NCI-H2196 (cell line): ENCODE results near the gene MTRR.

Experiments used
- DNase-seq: peaks from one replicate; lab custom pipeline; 2025; ENCODE audit not compliant: unreplicated experiment; lab: John Stamatoyannopoulos, UW

Gene MTRR

DNA sequence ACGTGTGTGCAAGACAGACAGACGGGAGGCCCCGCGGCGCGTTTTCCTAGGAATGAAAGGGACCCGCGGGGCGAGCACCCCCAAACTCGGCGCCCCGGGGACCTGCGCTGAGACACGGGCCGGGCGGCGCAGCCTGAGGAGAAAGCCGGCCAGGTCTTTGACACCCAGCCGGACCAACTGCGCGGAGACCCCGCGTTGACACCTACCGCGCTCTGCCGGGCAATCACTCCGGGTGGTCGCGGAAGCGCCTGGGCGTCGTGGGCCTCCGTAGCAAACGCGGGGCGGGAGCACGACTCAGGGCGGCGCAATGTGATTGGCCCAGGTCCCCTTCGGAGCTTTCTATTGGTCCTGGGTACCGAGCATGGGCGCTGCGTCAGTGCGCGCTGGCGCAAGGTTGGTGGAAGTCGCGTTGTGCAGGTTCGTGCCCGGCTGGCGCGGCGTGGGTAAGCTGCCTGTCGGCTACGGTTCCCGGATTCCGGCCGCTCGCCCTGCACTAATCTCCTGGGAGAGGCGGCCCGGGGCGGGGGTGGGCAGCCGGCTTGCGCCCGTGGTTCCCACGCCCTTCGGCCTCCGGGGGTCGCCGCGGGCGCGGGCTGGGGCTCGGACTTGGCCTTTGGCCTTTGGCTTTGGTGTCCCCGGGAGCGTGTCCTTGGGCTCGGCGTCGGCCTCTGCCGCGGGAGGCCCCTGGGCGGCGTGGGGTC is at the start of gene MTRR, which contains the start of gene FASTKD3:
MTRR (plus strand) TSS at position 376 of the 701 bp plus-strand sequence. CDS start 1,647 bp downstream, outside the sequence.
FASTKD3 (minus strand) TSS at position 259 of the 701 bp plus-strand sequence. CDS start 948 bp downstream, outside the sequence.
- DNase-seq = peak; percentile 89

GRCh38 chr5:7822449-7822848 is 46.5 kb upstream of the MTRR start:
- DNase-seq = no peak

DNA sequence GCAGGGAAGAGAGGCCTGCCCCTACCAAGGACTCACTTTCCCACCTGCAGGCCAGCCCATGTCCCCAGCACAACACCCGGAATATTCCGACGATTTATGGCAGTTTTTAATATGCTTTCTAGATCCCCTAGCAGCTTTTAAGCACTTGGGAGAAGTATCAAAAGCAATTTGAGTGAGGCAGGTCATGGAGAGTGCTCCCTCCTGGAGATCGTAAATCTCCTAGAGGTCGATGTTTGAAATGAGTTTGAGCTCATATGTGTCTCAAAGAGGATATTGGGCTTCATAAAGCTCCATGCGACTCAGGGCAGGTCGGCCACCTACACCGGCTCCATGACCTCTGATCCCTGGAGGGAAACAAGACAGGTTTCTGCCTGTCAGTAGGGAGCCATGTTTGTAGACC is 45.4 kb upstream of the MTRR start:
- no peak for DNase-seq

DNA sequence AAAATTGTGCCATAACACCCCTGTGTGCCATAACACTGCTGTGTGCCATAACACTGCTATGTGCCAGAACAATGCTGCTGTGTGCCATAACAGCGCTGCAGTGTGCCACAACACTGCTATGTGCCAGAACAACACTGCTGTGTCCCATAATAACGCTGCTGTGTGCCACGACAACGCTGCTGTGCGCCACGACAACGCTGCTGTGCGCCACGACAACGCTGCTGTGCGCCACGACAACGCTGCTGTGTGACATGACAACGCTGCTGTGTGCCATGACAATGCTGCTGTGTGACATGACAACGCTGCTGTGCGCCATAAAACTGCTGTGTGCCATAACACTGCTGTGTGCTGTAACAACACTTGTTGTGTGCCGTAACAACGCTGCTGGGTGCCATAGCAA is 44.0 kb upstream of the MTRR start:
- DNase-seq = no peak

GRCh38 chr5:7825630-7826029 is 43.3 kb upstream of the MTRR start:
- no peak for DNase-seq

- DNase-seq = no peak
Observed at GRCh38 chr5:7827610-7828009, 41.3 kb upstream of the MTRR start.

GRCh38 chr5:7828269-7828668 is 40.7 kb upstream of the MTRR start:
- DNase-seq = no peak

GRCh38 chr5:7834982-7835381 is 34.0 kb upstream of the MTRR start:
- no peak for DNase-seq

GRCh38 chr5:7837403-7837802 is 31.5 kb upstream of the MTRR start:
- DNase-seq = no peak

- DNase-seq = no peak
Observed at GRCh38 chr5:7842531-7842930, 26.4 kb upstream of the MTRR start.

GRCh38 chr5:7844901-7845300 is 24.0 kb upstream of the MTRR start:
- no peak for DNase-seq

- no peak for DNase-seq
Observed at GRCh38 chr5:7845557-7845956, 23.4 kb upstream of the MTRR start.

DNA sequence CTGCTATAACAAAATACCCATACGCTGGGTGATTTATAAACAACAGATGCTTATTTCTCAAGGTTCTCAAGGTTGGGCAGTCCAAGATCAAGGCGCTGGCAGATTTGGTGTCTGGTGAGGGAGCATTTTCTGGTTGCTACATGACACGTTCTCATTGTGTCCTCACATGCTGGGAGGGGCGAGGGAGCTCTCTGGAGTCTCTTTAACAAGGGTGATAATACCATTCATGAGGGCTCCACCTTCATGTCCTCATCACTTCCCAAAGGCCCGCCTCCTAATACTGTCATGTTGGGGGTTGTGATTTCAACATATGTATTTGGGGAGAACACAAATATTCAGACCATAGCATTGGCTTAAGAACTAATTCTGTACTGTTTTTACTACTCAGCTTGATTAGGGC is 22.6 kb upstream of the MTRR start:
- DNase-seq = no peak

DNA sequence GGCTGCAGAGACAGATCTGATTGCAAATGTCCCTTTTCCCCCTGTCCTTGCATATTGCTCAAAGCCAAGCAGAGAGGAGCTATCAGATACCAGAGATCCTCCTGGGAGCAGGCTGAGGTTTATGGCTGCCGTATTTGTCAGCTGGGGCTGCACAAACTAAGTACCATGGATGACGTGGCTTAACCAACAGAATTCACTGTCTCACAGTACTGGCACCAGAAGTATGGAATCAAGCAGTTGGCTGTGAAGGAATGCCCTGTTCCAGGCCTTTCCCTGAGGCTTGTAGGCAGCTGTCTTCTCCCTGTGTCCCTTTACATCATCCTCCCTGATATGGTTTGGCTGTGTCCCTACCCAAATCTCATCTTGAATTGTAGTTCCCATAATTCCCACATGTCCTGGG is 20.7 kb upstream of the MTRR start:
- DNase-seq = no peak

DNA sequence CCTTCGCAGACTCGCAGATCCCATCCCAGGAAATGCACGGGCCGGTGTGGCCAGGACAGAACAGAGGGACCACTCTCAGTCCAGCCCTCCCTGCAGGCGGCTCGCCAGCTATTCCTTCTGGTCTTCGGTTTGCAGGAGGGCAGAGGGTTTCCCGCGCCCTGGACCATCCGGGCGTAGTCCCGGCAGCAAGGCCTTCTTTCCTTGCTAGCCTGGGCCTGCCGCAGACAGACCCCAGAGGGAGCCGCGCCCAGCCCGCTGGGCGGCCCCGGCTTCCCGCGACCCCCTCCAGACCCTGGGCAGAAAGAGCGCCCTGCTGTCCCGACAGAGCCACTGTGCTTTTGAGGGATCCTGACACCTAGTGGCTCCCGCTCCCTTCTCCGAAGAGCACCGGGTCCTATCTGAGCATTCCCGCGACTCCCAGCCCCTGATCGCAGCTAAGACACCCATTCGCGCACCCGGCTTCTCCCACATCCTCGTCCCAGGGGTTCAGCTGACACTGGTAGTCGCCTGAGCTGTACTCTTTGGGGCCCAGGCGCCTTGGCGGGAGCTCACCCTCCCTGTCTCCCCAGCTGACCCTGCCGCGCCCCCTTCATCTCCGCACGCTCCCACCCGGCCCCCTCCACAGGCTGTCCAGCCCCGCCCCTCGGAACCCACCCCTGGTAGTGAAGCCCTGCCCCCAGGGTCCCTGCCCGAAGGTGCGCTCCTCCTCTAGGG is 19.1 kb upstream of the MTRR start:
- no peak for DNase-seq

DNA sequence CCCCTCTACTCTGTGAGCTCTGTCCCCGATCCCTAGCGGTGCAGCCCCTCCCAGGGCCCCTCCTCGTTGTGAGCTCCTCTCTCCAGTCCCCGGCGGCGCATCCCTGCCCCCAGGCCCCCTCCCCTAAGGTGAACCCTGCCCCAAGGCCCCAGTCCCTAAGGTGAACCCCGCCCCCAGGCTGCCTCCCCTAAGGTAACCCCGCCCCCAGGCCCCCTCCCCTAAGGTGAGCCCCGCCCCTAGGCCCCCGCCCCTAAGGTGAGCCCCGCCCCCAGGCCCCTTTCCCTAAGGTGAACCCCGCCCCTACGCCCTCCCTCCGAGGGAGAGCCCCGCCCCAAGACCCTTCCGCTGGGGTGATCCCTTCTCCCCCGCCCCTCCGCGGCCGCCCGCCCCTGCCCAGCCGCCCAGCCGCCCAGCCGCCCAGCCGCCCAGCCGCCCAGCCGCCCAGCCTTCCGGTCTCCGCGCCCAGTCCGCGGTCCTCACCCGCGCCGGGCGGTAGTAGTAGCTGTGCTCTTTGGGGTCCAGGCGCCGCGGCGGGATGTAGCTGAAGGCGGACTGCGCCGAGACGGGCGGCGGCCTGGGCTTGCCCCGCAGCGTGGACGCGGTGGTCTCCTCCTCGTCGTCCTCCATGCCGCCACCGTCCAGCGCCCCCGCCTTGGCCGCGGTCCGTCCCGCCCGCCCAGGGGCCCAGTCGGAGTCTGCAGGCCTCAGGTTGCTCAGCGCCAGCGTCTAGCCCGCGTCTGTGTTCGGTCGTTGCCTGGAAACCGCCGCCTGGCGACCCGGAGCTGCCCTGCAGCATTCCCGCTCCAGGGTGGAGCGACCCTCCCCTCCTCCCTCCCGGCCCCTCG is 18.3 kb upstream of the MTRR start, which contains the start of gene CFAP90:
CFAP90 (minus strand) TSS at position 739 of the 845 bp plus-strand sequence; CDS start at position 627, 112 bp downstream.
- DNase-seq = no peak

DNA sequence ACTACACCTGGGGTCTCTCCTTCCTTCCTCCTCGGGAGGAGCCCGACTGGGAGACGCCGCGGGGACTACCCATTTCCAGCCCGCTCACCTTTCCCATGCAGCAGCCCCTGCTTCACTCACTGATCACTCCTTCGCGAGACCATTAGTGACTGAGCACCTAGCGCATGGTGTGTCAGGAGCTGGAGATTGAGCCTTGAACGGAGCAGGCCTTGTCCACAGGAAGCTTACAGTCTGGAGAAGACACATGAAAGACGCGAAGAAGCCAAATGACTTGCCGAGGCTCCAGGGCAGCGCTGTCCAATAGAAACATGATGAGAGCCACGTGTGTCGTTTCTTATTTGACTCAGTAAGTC is 17.7 kb upstream of the MTRR start:
- DNase-seq = no peak

DNA sequence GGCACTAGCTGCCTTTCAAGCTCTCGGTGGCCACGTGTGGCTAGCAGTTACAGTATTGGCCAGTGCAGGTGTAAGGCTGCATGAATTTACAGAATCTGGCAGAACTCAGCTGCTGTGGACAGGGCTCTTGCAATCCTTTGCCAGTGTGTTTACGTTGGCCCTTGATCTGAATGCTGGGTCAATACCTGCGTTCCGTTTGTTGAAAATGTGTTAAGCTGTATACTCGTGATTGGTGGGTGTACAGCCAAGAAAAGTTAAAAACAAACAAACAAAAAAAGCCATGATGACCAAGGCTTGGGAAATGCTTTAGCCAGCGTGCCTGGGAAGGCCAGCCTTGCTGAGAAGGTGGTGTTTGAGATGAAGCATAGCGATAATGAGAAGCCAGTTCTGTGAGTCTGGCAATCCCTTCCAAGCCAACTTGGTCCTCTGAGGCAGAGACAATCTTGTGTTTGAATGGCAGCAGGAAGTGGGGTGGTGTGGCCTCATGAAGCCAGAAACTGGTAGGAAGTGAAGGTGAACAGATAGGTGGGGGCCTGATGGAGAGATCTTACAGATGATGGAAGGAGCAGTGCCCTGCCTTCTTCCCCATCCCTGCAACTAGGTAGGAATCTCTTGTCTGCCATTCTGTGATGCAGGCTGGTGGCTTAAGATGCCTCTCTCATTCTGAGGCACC is 17.2 kb upstream of the MTRR start:
- DNase-seq = no peak

DNA sequence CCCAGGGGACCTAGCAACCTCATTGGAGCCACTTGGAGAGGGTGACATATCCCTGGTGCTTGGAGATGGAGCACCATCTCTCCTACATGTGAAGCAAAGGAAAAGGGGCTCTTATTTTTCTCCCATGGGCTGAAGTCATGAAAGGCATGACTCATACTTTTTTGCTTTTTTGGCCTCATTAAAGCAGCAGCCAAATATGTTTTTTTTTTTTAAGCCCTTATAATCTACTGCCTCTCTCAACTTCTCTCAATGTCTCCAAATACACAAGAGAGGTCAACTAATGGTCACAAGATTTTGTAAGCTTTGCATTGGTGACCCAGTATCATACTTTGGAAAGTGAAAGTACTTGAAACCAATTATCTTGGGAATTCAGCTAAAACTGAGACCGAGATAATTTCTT is 16.4 kb upstream of the MTRR start:
- DNase-seq = no peak

DNA sequence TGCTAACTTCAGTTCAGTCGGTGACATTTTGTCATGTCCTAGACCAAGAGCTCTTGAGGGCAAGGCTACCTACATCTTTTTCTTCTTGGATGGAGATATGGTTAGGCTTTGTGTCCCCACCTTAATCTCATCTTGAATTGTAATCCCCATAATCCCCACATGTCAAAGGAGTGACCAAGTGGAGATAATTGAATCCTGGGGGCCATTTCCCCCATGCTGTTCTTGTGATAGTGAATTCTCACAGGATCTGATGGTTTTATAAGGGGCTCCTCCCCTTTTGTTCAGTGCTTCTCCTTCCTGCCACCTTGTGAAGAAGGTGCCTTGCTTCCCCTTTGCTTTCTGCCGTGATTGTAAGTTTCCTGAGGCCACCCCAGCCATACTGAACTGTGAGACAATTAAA is 16.0 kb upstream of the MTRR start:
- no peak for DNase-seq

DNA sequence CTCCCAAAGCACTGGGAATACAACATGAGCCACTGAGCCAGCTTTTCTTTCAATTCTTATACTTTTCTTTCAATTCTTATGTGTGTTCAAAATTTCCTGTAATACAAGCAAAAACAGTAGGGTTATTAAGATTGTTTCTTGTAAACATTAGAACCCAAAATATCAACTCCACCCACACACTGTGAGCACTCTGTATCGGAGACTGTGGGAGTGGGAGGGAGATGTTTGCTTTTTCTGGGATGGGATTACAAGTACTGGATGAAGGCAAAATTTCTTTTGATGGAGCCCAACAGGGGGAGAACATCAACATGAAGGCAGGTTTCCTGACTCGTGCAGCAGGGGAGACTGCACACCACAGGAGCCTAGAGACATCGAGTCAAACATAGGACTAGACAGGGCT is 13.3 kb upstream of the MTRR start:
- no peak for DNase-seq
